Activated naive CD8-positive, alpha-beta T cell treated with anti-CD3 and anti-CD28 coated beads, Interleukin-2, amount 50 U/mL, for 24 hours (primary cell): Measurements from ENCODE around the gene PDE4D.

Experiments used
- ATAC-seq: fragments of 150-1000 bp; cut with Tn5 transposase; one replicate; pipeline ENCODE4 v1.10.0; 2021
- DNase-seq: peaks from one replicate; pipeline ENCODE4 v3.0.0; 2021
- H3K27ac Mint-ChIP-seq: one replicate; pipeline ENCODE4 v1.8.0; 2021; ENCODE audit warnings: mild to moderate bottlenecking, mixed read lengths
- H3K27me3 Mint-ChIP-seq: one replicate; pipeline ENCODE4 v1.8.0; 2021; ENCODE audit warnings: mixed read lengths
- H3K36me3 Mint-ChIP-seq: one replicate; pipeline ENCODE4 v1.8.0; 2021; ENCODE audit warnings: low read depth, mixed read lengths
- H3K4me1 Mint-ChIP-seq: one replicate; pipeline ENCODE4 v1.8.0; 2021; ENCODE audit warnings: mixed read lengths
- H3K4me3 Mint-ChIP-seq: one replicate; pipeline ENCODE4 v1.8.0; 2021; ENCODE audit warnings: mild to moderate bottlenecking, moderate library complexity, mixed read lengths
- H3K9me3 Mint-ChIP-seq: one replicate; pipeline ENCODE4 v1.8.0; 2021; ENCODE audit warnings: mixed read lengths

Gene PDE4D

DNA sequence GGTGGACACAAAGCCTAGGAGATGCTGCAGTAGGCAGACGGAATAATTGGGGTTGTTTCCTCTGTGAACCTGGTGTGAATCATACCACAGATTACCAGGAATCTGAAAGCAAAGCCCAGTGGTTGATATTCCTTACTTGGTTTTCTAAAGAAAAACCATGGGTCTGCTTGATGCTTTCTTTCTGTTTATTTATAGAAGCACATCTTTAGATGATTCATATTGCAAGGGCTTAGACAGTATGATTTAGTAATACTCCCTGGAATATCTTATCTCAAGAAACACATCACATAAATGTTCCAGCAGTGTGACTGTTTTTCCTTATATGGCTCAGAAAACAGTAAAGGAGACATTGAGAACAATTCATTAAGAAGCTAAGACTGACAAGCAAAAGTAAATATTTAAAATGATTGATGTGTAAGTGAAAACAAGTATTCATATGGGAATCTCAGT is 687.4 kb downstream of the PDE4D start:
- Mint-ChIP-seq H3K4me1 (peaks cover 10% of the 10 kb centered on the region), H3K27me3 (peaks cover 4% of the 10 kb centered on the region), H3K36me3 (no peaks in the 10 kb centered on the region), H3K9me3 (no peaks in the 10 kb centered on the region), H3K4me3 (no peak overlapping the region), H3K27ac (no peak overlapping the region)
- no peak for DNase-seq
- ATAC-seq: peak; percentile 46

GRCh38 chr5:59204114-59204897 is 689.2 kb downstream of the PDE4D start:
- DNase-seq (no peak), ATAC-seq (no peak)
- H3K36me3 Mint-ChIP-seq: no peaks in the 10 kb centered on the region
- no peaks in the 10 kb centered on the region for H3K9me3 Mint-ChIP-seq
- H3K27me3 Mint-ChIP-seq: peaks cover 4% of the 10 kb centered on the region
- H3K27ac Mint-ChIP-seq: no peak overlapping the region
- H3K4me1 Mint-ChIP-seq: peaks cover 10% of the 10 kb centered on the region
- H3K4me3 Mint-ChIP-seq: no peak overlapping the region

DNA sequence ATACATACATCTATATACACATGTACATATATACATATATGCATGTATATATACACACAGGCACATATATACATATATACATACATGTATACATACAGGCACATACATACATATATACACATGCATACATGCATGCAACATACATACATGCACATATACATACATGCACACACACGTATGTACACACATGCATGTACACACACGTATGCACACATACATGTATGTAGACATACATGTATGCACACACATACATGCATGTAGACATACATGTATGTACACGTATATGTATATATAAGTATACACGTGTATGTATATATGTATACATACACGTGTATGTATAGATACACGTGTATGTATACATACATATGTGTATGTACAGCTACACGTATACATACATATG is 693.7 kb downstream of the PDE4D start:
- Mint-ChIP-seq H3K9me3 (no peaks in the 10 kb centered on the region), H3K27ac (no peak overlapping the region), H3K36me3 (no peaks in the 10 kb centered on the region), H3K4me3 (no peak overlapping the region), H3K4me1 (no peaks in the 10 kb centered on the region), H3K27me3 (peaks cover 3% of the 10 kb centered on the region)
- ATAC-seq (no peak), DNase-seq (no peak)

DNA sequence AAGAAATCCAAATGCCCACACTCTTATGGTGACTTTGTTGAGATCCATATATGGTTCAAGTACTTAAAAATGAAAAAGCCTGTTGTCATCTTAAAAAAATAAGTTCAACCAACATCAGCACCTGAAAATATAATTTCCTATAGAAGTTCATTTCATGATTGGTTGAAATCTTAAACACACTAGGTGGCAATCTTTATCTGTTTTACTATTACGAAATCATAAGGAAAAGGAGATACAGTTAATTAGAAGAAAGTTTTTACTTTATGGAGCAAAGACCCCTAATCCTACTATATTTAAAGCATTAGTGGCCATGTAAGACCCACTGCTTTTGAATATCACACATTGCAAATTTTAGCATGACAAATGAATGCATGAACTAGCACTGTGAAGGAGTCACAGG is 694.7 kb downstream of the PDE4D start:
- H3K27ac Mint-ChIP-seq: no peak overlapping the region
- H3K36me3 Mint-ChIP-seq: no peaks in the 10 kb centered on the region

DNA sequence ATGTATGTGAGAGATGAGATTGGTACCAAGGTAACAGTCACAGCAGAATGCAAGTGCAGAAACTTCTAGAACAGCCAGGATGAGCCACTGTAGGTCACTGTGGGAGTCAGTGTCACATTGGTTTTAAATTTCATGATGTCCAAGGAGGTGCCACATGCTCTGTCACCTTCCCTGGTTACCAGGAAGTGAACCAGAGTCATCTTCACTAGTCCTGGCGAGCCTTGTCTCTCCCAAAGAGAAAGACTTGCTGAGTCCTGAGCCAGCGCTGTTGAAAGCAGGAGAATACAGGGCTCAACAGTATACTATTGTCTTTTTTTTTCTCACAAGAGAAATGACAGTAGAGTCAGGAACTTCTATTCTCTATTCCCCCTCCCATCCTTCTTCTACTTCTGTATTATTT is 695.2 kb downstream of the PDE4D start:
- no peak overlapping the region for H3K27ac Mint-ChIP-seq
- DNase-seq (no peak), ATAC-seq (no peak)
- H3K36me3 Mint-ChIP-seq: no peaks in the 10 kb centered on the region
- H3K4me1 Mint-ChIP-seq: no peaks in the 10 kb centered on the region
- no peaks in the 10 kb centered on the region for H3K9me3 Mint-ChIP-seq
- H3K4me3 Mint-ChIP-seq: no peak overlapping the region
- H3K27me3 Mint-ChIP-seq: peaks cover 1% of the 10 kb centered on the region

More for the DNA sequence above, 694.7 kb downstream of the PDE4D start:
- no peak for ATAC-seq
- no peak overlapping the region for H3K4me3 Mint-ChIP-seq
- DNase-seq: no peak
- H3K27me3 Mint-ChIP-seq: peaks cover 1% of the 10 kb centered on the region
- no peaks in the 10 kb centered on the region for H3K9me3 Mint-ChIP-seq
- no peaks in the 10 kb centered on the region for H3K4me1 Mint-ChIP-seq

- H3K4me3 Mint-ChIP-seq: no peak overlapping the region
- H3K27me3 Mint-ChIP-seq: peaks cover 1% of the 10 kb centered on the region
- H3K36me3 Mint-ChIP-seq: no peaks in the 10 kb centered on the region
- H3K4me1 Mint-ChIP-seq: no peaks in the 10 kb centered on the region
- H3K27ac Mint-ChIP-seq: no peak overlapping the region
- H3K9me3 Mint-ChIP-seq: no peaks in the 10 kb centered on the region
- no peak for DNase-seq
- no peak for ATAC-seq
These were observed 695.6 kb downstream of the PDE4D start for GRCh38 chr5:59197911-59198310.

DNA sequence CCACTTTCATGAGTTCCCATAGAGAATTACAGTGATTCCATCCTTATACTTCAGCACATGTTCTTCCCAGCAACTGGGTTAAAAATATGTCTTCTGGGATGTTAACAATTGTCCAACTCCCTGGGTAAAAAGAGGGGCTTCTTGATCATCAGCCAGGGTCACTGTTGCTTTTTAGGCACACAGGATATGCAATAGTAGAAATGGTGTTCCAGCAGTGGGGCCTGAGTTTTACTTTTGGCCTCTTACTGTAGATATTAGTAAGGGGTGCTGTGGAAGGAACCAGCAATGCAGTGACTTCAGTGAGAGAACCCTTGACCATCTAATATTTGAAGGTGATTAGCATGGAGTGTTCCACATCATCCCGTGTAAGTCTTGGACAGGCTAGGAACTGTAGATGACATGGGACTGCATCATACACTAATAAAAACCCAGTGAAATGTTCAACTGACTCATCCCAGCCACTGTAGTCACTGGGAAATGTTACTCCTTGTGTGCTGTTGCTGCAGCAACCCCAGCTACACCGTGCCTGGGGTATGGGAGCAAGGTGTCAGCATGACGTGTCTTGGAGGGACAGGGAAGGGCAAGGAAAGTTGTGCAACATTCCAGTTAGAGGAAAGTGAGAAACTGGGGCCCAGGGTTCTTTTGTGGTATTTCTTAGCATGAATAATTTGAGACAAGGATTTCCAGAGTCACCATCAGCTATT is 699.8 kb downstream of the PDE4D start:
- Mint-ChIP-seq H3K9me3 (no peaks in the 10 kb centered on the region), H3K27me3 (peaks cover 9% of the 10 kb centered on the region), H3K4me1 (no peaks in the 10 kb centered on the region), H3K4me3 (no peak overlapping the region), H3K36me3 (no peaks in the 10 kb centered on the region), H3K27ac (no peak overlapping the region)
- no peak for ATAC-seq
- no peak for DNase-seq

DNA sequence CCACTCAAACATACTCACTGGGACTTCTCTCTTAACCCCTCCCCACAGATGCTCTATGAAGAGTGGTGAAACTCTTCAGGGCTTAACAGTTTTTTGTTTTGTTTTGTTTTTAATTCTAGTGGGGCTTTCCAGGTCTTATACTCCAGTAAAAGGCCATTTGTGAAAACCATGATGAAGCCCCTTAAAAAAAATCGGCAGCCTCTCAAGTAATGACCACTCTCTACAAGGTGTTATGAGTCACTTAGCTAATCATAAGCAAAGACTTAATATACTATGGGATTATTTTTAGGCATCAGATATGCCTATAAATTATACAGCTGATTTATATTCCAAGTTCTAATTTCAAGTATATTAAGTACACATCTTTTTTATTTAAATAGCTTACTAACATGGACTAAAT is 702.8 kb downstream of the PDE4D start:
- Mint-ChIP-seq H3K9me3 (no peaks in the 10 kb centered on the region), H3K27me3 (peaks cover 15% of the 10 kb centered on the region), H3K4me1 (peaks cover 9% of the 10 kb centered on the region), H3K27ac (no peak overlapping the region), H3K36me3 (no peaks in the 10 kb centered on the region), H3K4me3 (no peak overlapping the region)
- ATAC-seq (no peak), DNase-seq (no peak)

- DNase-seq (no peak), ATAC-seq (no peak)
- Mint-ChIP-seq H3K4me1 (peaks cover 9% of the 10 kb centered on the region), H3K9me3 (no peaks in the 10 kb centered on the region), H3K36me3 (no peaks in the 10 kb centered on the region), H3K27ac (no peak overlapping the region), H3K27me3 (peaks cover 15% of the 10 kb centered on the region), H3K4me3 (no peak overlapping the region)
These were observed 703.9 kb downstream of the PDE4D start for GRCh38 chr5:59189472-59190244.

GRCh38 chr5:59188419-59189225 is 704.9 kb downstream of the PDE4D start:
- H3K36me3 Mint-ChIP-seq: no peaks in the 10 kb centered on the region
- no peak overlapping the region for H3K27ac Mint-ChIP-seq
- ATAC-seq: peak; percentile 73

GRCh38 chr5:59187857-59188256 is 705.7 kb downstream of the PDE4D start:
- Mint-ChIP-seq H3K27me3 (peaks cover 15% of the 10 kb centered on the region), H3K9me3 (no peaks in the 10 kb centered on the region), H3K36me3 (no peaks in the 10 kb centered on the region), H3K4me3 (no peak overlapping the region), H3K4me1 (peaks cover 9% of the 10 kb centered on the region), H3K27ac (no peak overlapping the region)
- ATAC-seq: no peak
- DNase-seq: no peak

More at GRCh38 chr5:59188419-59189225, 704.9 kb downstream of the PDE4D start:
- peaks cover 15% of the 10 kb centered on the region for H3K27me3 Mint-ChIP-seq
- H3K4me1 Mint-ChIP-seq: peaks cover 9% of the 10 kb centered on the region
- DNase-seq: peak; percentile 54
- no peak overlapping the region for H3K4me3 Mint-ChIP-seq
- H3K9me3 Mint-ChIP-seq: no peaks in the 10 kb centered on the region

DNA sequence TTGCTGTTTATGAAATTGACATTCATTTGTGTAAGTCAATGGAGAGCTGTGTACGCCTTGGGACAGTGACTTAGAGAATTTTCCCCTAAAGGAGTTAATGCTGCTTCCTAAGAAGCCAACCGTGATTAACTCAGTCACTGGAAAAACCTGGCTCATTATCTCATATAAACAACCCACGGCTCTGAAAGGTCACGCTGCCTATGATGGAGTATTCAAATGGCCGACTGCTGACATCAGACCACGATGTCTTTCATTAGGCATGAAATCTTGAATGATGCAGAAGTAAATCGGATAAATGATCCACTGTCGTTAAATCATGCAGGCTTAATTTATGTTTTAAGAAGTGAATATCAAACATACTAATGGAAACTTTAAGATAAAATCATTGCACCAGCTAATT is 706.9 kb downstream of the PDE4D start:
- Mint-ChIP-seq H3K27ac (no peak overlapping the region), H3K9me3 (no peaks in the 10 kb centered on the region), H3K36me3 (no peaks in the 10 kb centered on the region), H3K4me1 (peaks cover 9% of the 10 kb centered on the region), H3K27me3 (peaks cover 18% of the 10 kb centered on the region), H3K4me3 (no peak overlapping the region)
- DNase-seq (no peak), ATAC-seq (peak; percentile 40)

DNA sequence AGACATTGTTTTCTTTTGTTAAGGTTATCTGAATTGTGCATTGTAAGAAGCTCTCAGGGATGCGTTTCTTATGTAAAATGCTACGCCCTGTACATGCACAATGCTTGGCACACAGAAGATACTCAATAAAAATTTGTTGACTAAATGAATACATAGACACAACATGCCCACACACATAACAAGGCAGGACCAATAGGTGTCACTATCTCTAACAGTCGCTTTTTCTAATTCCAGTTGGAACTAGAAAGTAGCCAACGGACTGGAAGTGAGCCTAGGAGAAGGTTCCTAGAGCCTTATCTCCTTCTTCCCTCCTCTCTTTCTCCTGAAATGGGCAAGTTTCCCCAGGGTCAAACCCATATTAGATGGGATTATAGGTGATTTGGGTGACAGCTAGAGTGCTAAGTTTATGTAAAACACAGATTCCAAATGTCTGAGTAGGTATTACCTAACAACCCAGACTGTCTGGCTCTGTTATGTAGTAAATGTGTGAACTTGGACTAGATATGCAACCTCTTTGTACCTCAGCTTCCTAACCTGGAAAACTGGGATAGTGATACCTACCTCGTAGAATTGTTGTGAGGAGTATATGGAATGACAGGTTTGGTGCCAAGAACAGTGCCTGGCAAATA is 707.7 kb downstream of the PDE4D start:
- no peak overlapping the region for H3K4me3 Mint-ChIP-seq
- no peak for ATAC-seq
- peaks cover 18% of the 10 kb centered on the region for H3K27me3 Mint-ChIP-seq
- no peak overlapping the region for H3K27ac Mint-ChIP-seq
- no peaks in the 10 kb centered on the region for H3K9me3 Mint-ChIP-seq
- peaks cover 9% of the 10 kb centered on the region for H3K4me1 Mint-ChIP-seq
- no peak for DNase-seq
- H3K36me3 Mint-ChIP-seq: no peaks in the 10 kb centered on the region

GRCh38 chr5:59184769-59185168 is 708.8 kb downstream of the PDE4D start:
- no peak overlapping the region for H3K27ac Mint-ChIP-seq
- no peaks in the 10 kb centered on the region for H3K9me3 Mint-ChIP-seq
- no peaks in the 10 kb centered on the region for H3K36me3 Mint-ChIP-seq
- peaks cover 9% of the 10 kb centered on the region for H3K4me1 Mint-ChIP-seq
- peaks cover 15% of the 10 kb centered on the region for H3K27me3 Mint-ChIP-seq
- ATAC-seq (no peak), DNase-seq (no peak)
- no peak overlapping the region for H3K4me3 Mint-ChIP-seq
